Caki2 (cell line): ENCODE measurements around the gene GHDC. TPM values are rescaled to one million over a fixed set of nuclear protein-coding genes. Genes with fewer than 3 reads are reported as not detected.
"Not testable (repeated sequence)": the region's sequence is repeated elsewhere in the genome, so short reads cannot be mapped to it uniquely, and the experiment has no call there.

Experiments
- DNase-seq: peaks from one replicate; pipeline ENCODE4 v3.0.0-alpha.2; 2015; ENCODE audit warnings: low read depth
- in situ Hi-C: cut with HindIII; loops from 2 replicates; pipeline ENCODE4 v1.10.0; 2016; ENCODE audit warnings: low sequenced_read_pairs, low pct_unique_long_range_greater_than_20kb, mixed read lengths
- total RNA-seq: library from RNA; depleted of rRNA; stranded (reverse); fragments of >200 nt; shearing (Covaris generic); gene quantifications from 2 replicates; pipeline ENCODE4 v1.2.3, GENCODE V29; 2014; ENCODE audit warnings: low replicate concordance; rRNA removed

The GHDC gene, protein sequence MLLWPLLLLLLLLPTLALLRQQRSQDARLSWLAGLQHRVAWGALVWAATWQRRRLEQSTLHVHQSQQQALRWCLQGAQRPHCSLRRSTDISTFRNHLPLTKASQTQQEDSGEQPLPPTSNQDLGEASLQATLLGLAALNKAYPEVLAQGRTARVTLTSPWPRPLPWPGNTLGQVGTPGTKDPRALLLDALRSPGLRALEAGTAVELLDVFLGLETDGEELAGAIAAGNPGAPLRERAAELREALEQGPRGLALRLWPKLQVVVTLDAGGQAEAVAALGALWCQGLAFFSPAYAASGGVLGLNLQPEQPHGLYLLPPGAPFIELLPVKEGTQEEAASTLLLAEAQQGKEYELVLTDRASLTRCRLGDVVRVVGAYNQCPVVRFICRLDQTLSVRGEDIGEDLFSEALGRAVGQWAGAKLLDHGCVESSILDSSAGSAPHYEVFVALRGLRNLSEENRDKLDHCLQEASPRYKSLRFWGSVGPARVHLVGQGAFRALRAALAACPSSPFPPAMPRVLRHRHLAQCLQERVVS
- 18.4 and 22.8 TPM in 2 replicates for total RNA-seq

- DNase-seq, result peak; percentile 77
- in situ Hi-C loops, result no loop called here
Measured at GRCh38 chr17:42193969-42194899, at the start of gene GHDC. Gene GHDC (minus strand): TSS chr17:42194494. CDS start chr17:42193581, 913 bp downstream.

GRCh38 chr17:42243493-42243982 is 49.2 kb upstream of the GHDC start:
- in situ Hi-C loops, result no loop called here

GRCh38 chr17:42241871-42242270 is 47.6 kb upstream of the GHDC start:
- in situ Hi-C loops, result no loop called here
- no peak for DNase-seq

More at GRCh38 chr17:42243493-42243982, 49.2 kb upstream of the GHDC start:
- no peak for DNase-seq

DNA sequence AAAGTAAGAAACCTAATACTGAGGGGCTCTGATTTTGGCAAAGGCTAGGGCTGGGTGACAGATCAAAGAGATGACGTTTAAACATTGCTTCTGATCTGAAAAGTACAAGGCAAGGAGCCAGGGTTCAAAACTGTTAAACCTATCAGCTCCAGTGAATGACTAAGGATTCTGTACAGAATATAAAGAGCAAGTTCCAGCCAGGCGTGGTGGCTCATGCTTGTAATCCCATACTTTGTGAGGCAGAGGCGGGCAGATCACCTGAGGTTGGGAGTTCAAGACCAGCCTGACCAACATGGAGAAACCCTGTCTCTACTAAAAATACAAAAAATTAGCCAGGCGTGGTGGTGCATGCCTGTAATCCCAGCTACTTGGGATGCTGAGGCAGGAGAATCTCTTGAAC is 46.6 kb upstream of the GHDC start:
- in situ Hi-C loops, DNase-seq: not testable (repeated sequence)

DNA sequence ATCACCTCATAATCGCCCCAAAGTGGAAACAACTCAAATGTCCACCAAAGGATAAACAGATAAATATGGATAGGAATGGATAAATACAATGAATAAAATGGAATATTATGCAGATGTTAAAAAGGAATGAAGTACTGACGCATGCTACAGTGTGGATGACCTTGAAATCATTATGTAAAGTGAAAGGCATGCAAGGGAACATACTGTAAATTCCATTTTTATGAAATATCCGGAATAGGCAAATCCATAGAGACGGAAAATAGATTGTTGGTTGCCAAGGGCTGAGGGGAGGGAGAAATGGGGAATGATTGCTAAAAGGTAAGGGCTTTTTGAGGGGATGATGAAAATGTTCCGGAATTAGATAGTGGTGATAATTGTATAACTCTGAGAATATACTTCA is 45.9 kb upstream of the GHDC start:
- in situ Hi-C loops, result no loop called here
- DNase-seq, result no peak

DNA sequence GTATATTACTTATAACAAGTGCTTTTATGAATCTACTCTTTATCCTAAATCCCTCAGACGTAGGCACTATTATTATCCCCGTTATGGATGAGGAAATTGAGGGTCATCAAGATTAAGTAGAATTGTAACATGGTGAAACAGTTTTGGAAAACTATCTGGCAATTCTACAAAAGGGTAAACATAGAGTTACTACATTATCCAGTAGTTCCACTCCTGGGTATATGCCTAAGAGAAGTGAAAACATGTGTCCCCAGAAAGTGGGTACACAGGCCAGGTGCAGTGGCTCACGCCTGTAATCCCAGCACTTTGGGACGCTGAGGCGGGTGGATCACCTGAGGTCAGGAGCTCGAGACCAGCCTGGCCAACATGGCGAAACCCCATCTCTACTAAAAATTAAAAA is 45.3 kb upstream of the GHDC start:
- DNase-seq, in situ Hi-C loops: not testable (repeated sequence)

- in situ Hi-C loops, result no loop called here
- DNase-seq, result no peak
Measured at GRCh38 chr17:42236760-42237159, 42.5 kb upstream of the GHDC start.

DNA sequence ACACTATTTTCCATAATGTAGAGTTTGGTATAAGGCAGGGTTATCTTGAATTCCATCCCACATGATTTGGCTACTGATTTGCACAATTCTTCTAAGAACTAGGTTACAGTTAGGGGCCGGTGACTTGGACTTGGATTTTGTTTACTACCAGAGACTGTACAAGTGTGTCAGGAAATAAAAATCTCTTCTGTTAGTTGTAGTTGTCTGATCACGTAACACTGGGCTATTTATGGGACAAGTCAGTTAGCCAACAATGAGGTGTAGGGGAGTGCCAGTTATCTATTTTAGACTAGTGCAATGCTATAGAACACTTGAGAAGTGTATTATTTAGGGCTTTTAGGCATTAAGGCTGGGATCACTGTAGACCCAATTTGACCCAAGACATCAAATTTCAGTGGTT is 39.7 kb upstream of the GHDC start:
- DNase-seq, result no peak
- in situ Hi-C loops, result no loop called here

DNA sequence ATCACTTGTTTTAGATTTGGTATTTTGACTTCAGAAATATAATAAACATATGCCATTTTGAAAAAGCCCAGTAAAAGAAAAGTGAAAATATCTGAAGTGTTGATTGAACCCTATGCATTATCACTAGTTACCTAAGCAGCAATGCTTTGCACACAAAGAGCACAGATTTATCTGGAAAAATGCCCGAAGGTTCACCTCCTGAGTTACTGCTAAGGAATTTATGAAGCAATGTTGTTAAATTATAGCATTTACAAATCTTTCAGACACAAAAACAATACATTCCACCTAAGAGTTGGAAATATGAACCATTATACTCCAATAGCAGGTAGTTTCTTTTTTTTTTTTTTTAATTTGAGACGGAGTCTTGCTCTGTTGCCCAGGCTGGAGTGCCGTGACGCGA is 38.9 kb upstream of the GHDC start:
- no peak for DNase-seq
- in situ Hi-C loops, result no loop called here

GRCh38 chr17:42230225-42230624 is 35.9 kb upstream of the GHDC start:
- in situ Hi-C loops, result no loop called here
- DNase-seq, result no peak

DNA sequence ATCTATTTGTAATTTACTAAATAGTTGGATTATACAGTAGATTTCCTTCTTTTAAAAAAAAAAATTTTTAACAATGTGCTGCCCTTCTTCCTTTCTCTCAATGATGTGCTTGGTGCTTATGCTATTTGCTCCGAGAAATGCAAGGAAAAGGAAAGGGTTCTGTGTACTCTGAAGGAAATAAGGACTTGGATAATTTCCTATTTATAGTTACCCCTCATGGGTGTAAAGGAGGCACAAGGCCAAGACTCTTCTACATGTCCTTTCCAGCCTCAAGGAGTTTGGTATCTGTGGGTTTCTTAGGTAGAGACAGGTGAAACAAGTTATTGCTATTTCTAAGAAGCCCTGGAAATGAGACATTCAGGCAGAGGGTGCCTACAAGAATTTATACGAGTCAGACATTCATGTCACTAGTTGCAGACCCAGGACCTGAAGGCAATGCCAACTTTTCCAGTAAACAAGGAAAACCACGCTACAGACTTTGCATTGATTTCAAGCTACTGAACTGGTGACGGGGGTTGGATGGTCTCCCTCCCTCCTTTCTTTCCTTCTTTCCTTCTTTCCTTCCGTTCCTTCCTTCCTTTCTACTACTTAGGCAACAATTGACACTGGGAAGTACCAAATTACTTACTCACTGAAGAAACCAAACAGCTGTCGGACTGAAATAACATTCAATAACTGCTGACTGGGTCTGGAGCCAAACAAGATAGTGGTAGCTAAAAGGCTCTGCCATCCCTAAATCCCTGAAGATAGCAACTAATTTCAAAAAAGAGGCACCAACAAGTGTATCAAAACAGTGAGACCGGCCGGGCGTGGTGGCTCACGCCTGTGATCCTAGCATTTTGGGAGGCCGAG is 33.8 kb upstream of the GHDC start:
- DNase-seq, result no peak
- in situ Hi-C loops, result no loop called here

GRCh38 chr17:42225646-42226045 is 31.4 kb upstream of the GHDC start:
- in situ Hi-C loops, result no loop called here

GRCh38 chr17:42224651-42225050 is 30.4 kb upstream of the GHDC start:
- no peak for DNase-seq
- in situ Hi-C loops, result no loop called here

More at GRCh38 chr17:42225646-42226045, 31.4 kb upstream of the GHDC start:
- no peak for DNase-seq

DNA sequence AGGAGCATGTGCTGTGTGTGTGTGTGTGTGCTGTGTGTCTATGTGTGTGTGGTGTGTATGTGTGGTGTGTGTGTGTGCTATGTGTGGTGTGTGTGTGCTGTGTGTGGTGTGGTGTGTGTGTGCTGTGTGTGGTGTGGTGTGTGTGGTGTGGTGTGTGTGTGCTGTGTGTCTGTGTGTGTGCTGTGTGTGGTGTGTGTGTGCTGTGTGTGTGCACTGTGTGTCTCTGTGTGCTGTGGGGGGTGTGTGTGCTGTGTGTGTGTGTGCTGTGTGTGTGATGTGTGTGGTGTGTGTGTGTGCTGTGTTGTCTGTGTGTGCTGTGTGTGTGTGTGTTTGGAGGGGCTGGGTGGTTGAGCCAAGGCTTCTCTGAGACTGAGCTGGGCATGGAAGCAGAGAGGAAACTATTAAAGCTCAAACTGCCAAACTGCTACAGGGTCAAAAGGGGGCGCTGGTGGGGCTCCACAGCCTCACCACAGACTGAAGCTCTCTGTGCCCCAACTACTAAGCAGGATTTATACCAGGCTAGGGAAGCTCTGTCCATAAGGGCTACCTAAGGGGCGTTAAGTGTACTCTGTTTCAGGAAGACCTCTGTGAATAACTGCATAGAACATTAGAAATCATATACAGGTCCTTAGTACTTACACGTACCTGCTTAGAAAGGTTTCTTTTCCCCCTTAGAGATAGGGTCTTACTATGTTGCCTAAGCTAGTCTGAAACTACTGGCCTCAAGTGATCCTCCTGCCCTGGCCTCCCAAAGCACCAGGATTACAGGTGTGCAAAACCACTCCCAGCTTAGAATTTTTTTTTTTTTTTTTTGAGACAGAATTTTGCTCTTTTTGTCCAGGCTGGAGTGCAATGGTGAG is 27.8 kb upstream of the GHDC start:
- in situ Hi-C loops, result no loop called here
- DNase-seq, result peak; percentile 18

- in situ Hi-C loops, DNase-seq: not testable (repeated sequence)
Measured at GRCh38 chr17:42219280-42219679, 25.0 kb upstream of the GHDC start.

DNA sequence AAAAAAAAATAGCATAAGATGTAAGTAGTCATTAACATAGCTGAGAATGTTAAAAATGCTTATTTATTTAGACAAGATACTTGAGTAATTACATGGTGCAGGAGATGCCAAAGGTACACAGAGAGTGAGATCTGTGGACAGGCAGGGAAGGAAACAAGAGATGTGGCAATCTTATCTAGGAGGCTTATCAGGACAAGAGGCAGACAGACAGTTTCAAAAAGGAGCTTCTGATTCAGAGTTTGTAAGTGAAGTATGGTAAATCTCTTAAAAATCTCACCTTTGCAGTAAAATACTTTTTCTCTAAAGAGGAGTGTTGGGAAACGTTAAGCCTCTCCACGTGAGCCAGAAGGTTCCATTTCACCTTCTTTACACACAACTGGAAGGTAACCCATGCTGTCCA is 19.9 kb upstream of the GHDC start:
- no peak for DNase-seq
- in situ Hi-C loops, result no loop called here

- in situ Hi-C loops, result no loop called here
- no peak for DNase-seq
Measured at GRCh38 chr17:42212382-42212781, 18.1 kb upstream of the GHDC start.
